Effector memory CD8-positive, alpha-beta T cell (primary cell): ENCODE data around the gene EIF1B.
"Not testable (repeated sequence)": the region's sequence is repeated elsewhere in the genome, so short reads cannot be mapped to it uniquely, and the experiment has no call there.

Experiments
- ATAC-seq: fragments of 150-1000 bp; cut with Tn5 transposase; replicated peaks from 2 replicates; pipeline ENCODE4 v1.10.0; 2021; ENCODE audit warnings: mild to moderate bottlenecking, moderate library complexity
- DNase-seq, 3 experiments: peaks; one replicate each; pipeline ENCODE4 v3.0.0; 2021
- H3K27ac Mint-ChIP-seq, 2 donors: one replicate each; pipeline ENCODE4 v1.8.0; 2022; ENCODE audit warnings: mild to moderate bottlenecking in 2 of 2, mixed read lengths in 2 of 2, moderate library complexity in 2 of 2
- H3K27me3 Mint-ChIP-seq, 2 donors: one replicate each; pipeline ENCODE4 v1.8.0; 2022; ENCODE audit warnings: mixed read lengths in 2 of 2
- H3K36me3 Mint-ChIP-seq: one replicate; pipeline ENCODE4 v1.8.0; 2022; ENCODE audit warnings: mild to moderate bottlenecking, moderate library complexity, mixed read lengths; ENCODE audit not compliant: insufficient read depth
- H3K4me1 Mint-ChIP-seq, 2 donors: one replicate each; pipeline ENCODE4 v1.8.0; 2022; ENCODE audit warnings: low read depth in 2 of 2, mixed read lengths in 2 of 2
- H3K4me3 Mint-ChIP-seq, 2 donors: one replicate each; pipeline ENCODE4 v1.8.0; 2022; ENCODE audit warnings: mild to moderate bottlenecking in 2 of 2, mixed read lengths in 2 of 2, moderate library complexity in 2 of 2
- H3K9me3 Mint-ChIP-seq, 2 donors: one replicate each; pipeline ENCODE4 v1.8.0; 2022; ENCODE audit warnings: mixed read lengths in 2 of 2
- total RNA-seq, 9 experiments: gene quantifications; one replicate each; lab custom pipeline; 2026; lab: John Stamatoyannopoulos, UW

EIF1B gene
- total RNA-seq: 15.1 to 32.2 (median 21.5) reads per million in 9 experiments

DNA sequence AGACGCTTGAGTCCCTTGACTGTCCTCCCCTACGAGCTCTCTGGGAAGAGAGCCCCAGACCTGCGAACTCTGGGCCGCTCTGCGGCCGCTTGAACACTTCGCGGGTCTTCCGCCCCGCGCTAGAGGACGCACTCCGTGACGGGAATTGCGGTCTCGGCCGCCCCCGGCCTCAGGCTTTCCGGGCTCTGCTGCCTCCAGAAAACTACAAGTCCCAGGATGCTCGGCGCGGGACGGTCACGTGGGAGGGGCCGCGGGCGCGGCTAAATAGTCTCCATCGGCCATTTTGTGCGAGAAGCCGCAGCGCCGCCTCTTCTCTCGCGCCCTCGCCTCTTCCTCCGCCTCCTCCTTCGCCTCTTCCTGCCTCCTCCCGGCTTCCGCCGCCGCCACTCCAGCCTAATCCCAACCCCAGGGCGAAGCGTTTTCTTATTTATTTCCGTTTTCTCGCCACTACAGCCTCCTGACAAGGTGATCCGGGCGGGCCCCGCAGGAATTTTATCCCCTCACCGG is at the start of gene EIF1B:
EIF1B (plus strand) TSS at position 290 of the 507 bp plus-strand sequence. CDS start 235 bp downstream, outside the sequence.
- peaks cover 45% of the 10 kb centered on the region for H3K36me3 Mint-ChIP-seq
- DNase-seq (peak; percentile 99 to 100 (median 99)), ATAC-seq (peak; percentile 93)
- no peaks in the 10 kb centered on the region for H3K9me3 Mint-ChIP-seq
- H3K27me3 Mint-ChIP-seq: no peaks in the 10 kb centered on the region
- peak within 1 kb of the TSS; percentile 98 to 99 for H3K4me3 Mint-ChIP-seq
- H3K27ac Mint-ChIP-seq: peak within 1 kb of the TSS; percentile 98 to 99
- peaks cover 8 to 14% of the 10 kb centered on the region in 2 donors for H3K4me1 Mint-ChIP-seq

DNA sequence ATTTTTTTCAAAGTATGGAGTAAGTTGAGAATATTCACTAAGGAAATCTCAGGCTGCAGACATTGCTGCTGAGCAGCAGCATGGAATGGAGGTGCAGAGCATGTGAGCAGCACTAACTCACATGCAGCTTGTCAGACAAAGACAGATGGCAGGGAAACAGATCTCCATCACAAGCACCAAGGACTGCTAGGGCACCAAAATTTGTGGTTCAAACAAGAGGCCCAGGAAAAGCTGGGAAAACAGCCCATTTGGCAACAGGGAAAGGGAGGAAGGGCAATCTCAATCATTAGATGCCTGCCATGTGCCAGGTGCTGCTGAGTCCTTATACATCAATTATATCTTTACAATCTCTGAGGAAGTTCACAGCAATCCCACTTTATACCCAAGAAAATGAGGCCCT is 47.2 kb upstream of the EIF1B start:
- Mint-ChIP-seq H3K4me1 (no peaks in the 10 kb centered on the region), H3K27me3 (no peaks in the 10 kb centered on the region), H3K36me3 (no peaks in the 10 kb centered on the region), H3K4me3 (no peak overlapping the region), H3K9me3 (no peaks in the 10 kb centered on the region), H3K27ac (peak overlapping the region in 1 of 2 donors; percentile 47)
- ATAC-seq (no peak), DNase-seq (no peak)

DNA sequence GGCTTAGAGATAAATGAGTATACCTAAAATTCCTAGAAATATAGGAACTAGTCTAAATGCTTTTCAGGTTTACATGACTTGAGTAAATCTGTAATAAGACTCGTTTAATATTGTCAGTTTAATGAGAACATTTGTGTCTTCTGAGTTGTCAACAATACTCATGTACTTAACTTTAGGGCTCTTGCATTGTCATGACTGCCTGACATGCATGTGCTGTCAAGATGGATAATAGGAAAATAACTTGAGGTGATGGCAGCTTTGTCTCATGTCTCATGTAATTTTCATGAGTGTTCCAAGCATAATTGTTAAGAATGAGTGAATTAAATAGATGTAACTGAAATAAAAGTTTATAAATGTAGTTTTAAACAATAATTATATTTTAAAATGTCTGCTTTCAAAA is 45.1 kb upstream of the EIF1B start:
- H3K36me3 Mint-ChIP-seq: no peaks in the 10 kb centered on the region
- H3K27me3 Mint-ChIP-seq: no peaks in the 10 kb centered on the region
- no peak for ATAC-seq
- DNase-seq: no peak
- H3K4me3 Mint-ChIP-seq: no peak overlapping the region
- no peaks in the 10 kb centered on the region for H3K9me3 Mint-ChIP-seq
- H3K4me1 Mint-ChIP-seq: no peaks in the 10 kb centered on the region
- no peak overlapping the region for H3K27ac Mint-ChIP-seq

DNA sequence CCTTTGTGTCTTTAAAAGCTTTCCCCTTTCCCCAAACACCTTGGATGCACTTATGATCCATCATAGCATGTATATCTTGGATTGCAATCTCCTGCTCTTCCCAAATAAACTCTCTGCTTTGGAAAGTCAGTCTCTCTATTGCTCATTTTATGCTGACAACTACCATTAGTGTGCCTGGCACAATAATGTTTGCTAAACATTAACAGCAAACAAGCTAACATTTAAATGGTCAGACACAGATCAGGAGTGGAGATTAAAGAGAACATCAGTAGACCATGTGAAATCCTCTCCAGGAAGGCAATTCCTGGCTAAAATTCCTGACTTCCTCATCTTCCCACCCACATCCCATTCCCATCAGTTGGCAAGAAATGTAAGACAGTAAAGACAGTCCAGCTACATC is 44.3 kb upstream of the EIF1B start:
- Mint-ChIP-seq H3K4me3 (no peak overlapping the region), H3K4me1 (no peaks in the 10 kb centered on the region), H3K27me3 (no peaks in the 10 kb centered on the region), H3K9me3 (no peaks in the 10 kb centered on the region), H3K36me3 (no peaks in the 10 kb centered on the region), H3K27ac (no peak overlapping the region)
- ATAC-seq (no peak), DNase-seq (no peak)

DNA sequence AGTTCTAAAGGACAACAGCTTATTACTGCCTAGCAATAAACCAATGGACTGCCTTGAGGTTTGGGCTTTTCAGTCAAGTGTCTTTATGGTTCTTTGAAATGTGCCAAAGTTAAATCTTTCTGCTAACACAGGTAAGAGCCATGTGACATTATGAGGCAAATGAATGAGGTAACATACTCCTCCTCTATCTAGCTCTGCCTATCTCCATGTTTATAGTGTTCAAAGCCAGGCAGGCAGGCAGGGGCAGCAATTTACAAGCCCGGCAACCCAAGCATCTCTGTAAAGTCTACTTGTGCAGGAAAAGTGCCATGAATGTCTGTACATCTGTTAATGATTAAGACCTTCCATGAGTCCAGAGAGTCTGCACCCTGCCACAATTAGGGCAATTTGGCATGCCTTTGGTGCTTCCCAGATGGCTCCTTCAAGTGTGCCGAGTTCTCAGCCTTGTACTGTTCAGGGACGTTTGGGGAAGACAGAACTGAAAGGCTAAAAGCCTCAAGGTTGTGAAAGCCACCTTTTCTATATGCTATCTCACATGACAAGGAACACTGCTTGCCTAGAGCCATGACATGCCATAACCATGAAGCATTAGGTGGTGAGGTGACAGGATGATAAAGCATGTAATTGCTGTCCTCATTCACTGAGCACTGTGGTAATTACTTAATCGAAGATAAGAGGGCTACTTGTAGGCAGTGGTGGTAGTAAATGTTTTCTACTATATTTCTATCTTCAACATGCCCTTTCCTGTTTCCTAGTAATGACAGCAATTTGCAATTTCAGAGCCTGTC is 41.4 kb upstream of the EIF1B start:
- H3K9me3 Mint-ChIP-seq: no peaks in the 10 kb centered on the region
- ATAC-seq (no peak), DNase-seq (no peak)
- H3K4me1 Mint-ChIP-seq: no peaks in the 10 kb centered on the region
- H3K4me3 Mint-ChIP-seq: no peak overlapping the region
- H3K36me3 Mint-ChIP-seq: no peaks in the 10 kb centered on the region
- H3K27ac Mint-ChIP-seq: no peak overlapping the region
- H3K27me3 Mint-ChIP-seq: peaks cover 6% of the 10 kb centered on the region in 2 donors

DNA sequence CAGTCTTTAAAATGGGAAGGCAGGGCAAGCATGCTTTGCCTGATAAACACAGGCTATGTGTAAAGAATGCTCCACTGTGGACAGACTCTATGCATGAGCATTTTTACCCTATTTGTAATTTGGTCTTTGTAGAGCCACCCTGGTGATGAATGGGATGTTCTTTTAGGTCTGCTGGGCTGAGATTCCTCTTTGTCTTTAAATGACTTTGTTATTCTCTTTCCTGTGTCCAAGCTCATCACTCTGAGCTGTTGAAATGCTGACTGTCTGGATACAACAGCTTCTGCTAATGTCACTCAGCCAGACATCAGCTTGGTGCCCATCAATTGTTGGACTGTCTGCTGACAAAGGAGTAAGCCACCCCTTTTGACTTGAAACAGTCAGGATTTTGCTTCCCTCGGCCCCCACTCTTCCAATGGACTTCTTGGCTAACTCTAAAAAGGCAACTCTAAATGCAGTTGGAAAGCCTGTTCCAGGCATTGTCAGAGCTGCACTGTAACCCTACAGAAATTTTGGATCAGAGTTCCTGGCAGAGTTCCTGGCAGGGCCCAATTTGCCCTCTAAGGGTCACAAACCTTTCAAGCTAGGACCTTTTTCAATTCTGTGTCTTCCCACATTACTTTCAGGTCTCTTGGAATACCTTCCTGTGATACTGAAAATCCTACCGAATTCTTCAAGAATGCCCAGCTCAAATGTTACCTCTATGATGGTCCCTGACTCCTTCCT is 40.5 kb upstream of the EIF1B start:
- H3K9me3 Mint-ChIP-seq: no peaks in the 10 kb centered on the region
- H3K4me1 Mint-ChIP-seq: peaks cover under 1% of the 10 kb centered on the region in 2 donors
- no peak for DNase-seq
- H3K4me3 Mint-ChIP-seq: no peak overlapping the region
- ATAC-seq: no peak
- H3K36me3 Mint-ChIP-seq: no peaks in the 10 kb centered on the region
- H3K27me3 Mint-ChIP-seq: peaks cover 8% of the 10 kb centered on the region in 2 donors
- H3K27ac Mint-ChIP-seq: no peak overlapping the region

DNA sequence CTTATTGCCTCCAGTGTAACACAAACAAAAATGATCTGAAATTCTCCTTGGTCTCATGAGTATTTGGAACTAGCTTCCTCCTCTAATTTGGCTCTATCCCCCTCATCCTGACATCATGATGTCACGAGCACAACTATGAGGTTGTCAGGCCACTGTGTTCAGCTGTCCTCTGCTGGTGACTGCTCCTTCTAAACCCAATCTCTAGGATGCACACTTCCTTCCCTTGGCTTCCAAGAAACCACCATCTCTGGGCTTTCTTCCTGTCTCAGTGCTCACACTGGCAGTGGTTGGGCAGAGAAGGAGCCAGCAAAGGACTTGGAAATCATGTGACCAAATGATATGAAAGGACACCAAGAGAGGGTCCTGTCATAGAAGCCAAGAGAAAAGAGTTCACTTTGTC is 30.7 kb upstream of the EIF1B start:
- Mint-ChIP-seq H3K27ac (no peak overlapping the region), H3K36me3 (no peaks in the 10 kb centered on the region), H3K9me3 (no peaks in the 10 kb centered on the region), H3K27me3 (peaks cover 8% of the 10 kb centered on the region in 2 donors), H3K4me3 (no peak overlapping the region), H3K4me1 (peaks cover 3 to 5% of the 10 kb centered on the region in 2 donors)
- no peak for ATAC-seq
- no peak for DNase-seq

DNA sequence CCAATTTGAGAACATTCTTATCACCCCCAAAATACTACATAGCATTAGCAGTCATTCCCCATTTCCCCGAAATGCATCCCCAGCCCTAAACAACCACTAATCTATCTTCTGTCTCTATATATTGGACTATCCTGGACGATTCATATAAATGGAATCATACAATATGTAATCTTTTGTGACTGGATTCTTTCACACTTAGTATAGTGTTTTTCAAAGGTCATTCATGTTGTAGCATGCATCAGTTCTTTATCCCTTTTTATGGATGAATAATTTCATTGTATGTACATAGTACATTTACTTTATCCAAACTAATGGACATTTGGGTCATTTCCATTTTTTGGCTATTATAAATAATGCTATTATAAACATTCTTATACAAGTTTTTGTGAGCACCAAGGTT is 27.5 kb upstream of the EIF1B start:
- DNase-seq: no peak
- no peaks in the 10 kb centered on the region for H3K4me1 Mint-ChIP-seq
- H3K27me3 Mint-ChIP-seq: no peaks in the 10 kb centered on the region
- no peaks in the 10 kb centered on the region for H3K36me3 Mint-ChIP-seq
- H3K9me3 Mint-ChIP-seq: no peaks in the 10 kb centered on the region
- H3K4me3 Mint-ChIP-seq: no peak overlapping the region
- no peak for ATAC-seq
- H3K27ac Mint-ChIP-seq: no peak overlapping the region

DNA sequence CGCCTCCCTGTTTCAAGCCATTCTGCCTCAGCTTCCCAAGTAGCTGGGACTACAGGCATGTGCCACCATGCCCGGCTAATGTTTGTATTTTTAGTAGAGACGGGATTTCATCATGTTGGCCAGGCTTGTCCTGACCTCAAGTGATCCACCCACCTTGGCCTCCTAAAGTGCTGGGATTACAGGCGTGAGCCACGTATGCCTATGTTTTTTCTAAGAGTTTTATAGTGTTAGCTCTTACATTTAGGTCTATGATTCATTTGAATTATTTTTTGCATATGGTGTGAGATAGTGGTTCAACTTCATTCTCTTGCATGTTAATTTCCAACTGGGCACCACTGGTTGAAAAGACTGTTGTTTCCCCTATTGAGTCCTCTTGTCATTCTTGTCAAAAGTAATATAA is 26.4 kb upstream of the EIF1B start:
- not testable (repeated sequence) for H3K9me3 Mint-ChIP-seq, H3K36me3 Mint-ChIP-seq, H3K4me3 Mint-ChIP-seq, H3K27me3 Mint-ChIP-seq, H3K27ac Mint-ChIP-seq, DNase-seq, H3K4me1 Mint-ChIP-seq, ATAC-seq

DNA sequence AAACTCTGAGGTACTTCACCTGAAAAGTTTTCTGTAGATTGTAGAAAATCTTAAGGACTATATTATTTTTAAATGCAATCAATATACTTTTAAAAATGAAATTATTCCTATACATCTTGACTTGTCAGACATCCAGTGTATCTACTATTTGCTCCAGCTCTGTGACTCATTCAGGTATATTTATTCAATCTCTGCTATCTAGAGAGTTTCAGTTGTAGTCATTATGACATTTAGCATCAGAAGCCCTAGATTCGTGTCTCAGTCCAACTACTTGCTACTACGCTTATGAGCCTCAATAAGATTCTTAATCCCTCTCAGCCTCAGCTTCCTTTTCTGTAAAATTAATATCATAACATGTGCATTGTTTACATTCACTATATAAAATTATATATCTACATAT is 22.3 kb upstream of the EIF1B start:
- H3K27me3 Mint-ChIP-seq: no peaks in the 10 kb centered on the region
- ATAC-seq: no peak

DNA sequence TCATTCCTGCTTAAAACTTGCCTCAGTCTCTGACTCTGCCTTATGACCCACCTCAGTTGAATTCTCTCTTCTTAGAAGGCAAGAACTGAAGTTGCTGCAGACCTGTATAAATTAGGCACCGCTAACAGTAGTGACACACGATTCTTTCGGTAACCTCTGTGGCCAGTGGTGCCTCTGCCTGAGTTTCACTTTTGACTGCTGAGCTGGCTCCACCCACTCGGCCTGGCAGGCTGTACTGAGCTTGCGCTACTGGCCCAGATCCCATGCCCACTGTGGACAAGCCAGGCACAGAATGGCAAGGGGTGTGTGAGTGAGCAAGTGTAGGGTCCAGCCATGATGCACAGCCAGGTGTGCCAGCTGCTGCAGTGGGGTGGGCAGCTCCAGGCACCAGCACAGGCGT is 19.1 kb upstream of the EIF1B start:
- DNase-seq (peak; percentile 21 to 41 (median 29)), ATAC-seq (peak; percentile 99)
- peak overlapping the region; percentile 63 to 88 for H3K27ac Mint-ChIP-seq
- H3K27me3 Mint-ChIP-seq: no peaks in the 10 kb centered on the region
- H3K4me3 Mint-ChIP-seq: peak overlapping the region; percentile 69 to 72
- no peaks in the 10 kb centered on the region for H3K9me3 Mint-ChIP-seq
- peaks cover 8 to 15% of the 10 kb centered on the region in 2 donors for H3K4me1 Mint-ChIP-seq
- H3K36me3 Mint-ChIP-seq: no peaks in the 10 kb centered on the region

More for the DNA sequence above, 22.3 kb upstream of the EIF1B start:
- no peak overlapping the region for H3K4me3 Mint-ChIP-seq
- H3K4me1 Mint-ChIP-seq: peaks cover 8 to 15% of the 10 kb centered on the region in 2 donors
- no peak overlapping the region for H3K27ac Mint-ChIP-seq
- no peaks in the 10 kb centered on the region for H3K9me3 Mint-ChIP-seq
- H3K36me3 Mint-ChIP-seq: no peaks in the 10 kb centered on the region
- DNase-seq: no peak

DNA sequence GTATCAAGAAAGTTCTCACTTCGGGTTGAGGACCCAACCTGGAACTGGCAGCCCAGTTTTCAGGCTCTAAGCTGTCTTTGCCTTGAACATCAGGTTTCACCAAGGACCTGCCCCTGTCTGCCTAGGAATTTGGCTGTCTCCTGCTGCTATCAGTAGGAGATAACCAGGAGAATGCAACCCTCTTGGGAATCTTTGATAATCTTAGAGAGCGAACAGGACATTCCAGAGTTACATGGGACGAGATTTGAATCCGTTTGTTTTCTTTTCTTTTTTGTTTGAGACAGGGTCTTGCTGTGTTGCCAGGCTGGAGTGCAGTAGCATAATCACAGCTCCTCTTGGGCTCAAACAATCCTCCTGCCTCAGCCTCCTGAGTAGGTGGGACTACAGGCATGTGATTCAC is 18.0 kb upstream of the EIF1B start:
- no peak overlapping the region for H3K4me3 Mint-ChIP-seq

DNA sequence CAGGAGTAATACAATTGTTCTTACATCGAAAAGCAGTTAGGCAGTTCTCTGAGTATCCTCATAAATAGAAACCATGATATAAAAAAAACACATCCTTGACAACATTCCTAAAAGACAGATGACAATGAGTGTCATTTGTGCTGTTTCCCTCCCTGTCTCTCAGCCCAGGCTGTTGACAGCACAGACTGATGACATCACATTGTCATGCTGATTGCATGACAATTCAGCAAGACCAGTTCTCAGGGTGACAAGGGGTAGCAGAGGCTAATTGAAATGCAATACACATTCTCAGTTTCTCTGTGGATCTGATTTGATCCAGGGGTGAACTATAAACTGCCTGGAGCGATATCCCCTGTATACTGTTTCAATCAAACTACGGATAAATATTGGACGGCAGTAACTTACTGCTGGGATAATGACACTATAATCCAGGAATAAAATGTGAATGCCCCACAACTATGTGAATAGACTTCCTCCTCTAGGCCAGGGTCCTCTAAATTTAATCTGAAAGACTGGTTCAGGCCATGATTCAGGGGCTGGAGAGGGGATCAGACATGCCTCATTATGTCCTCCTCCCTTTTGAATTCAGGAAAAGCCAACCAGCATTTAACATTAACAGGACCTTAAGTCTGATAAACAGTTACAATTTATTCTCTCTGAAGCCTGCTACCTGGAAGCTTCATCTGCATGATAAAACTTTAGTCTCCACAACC is 16.7 kb upstream of the EIF1B start:
- DNase-seq (no peak), ATAC-seq (no peak)
- Mint-ChIP-seq H3K36me3 (peaks cover 3% of the 10 kb centered on the region), H3K4me1 (peaks cover 8 to 15% of the 10 kb centered on the region in 2 donors), H3K27ac (peak overlapping the region in 1 of 2 donors; percentile 1), H3K27me3 (no peaks in the 10 kb centered on the region), H3K9me3 (no peaks in the 10 kb centered on the region), H3K4me3 (no peak overlapping the region)

More for the DNA sequence above, 18.0 kb upstream of the EIF1B start:
- no peaks in the 10 kb centered on the region for H3K27me3 Mint-ChIP-seq
- no peaks in the 10 kb centered on the region for H3K36me3 Mint-ChIP-seq
- H3K4me1 Mint-ChIP-seq: peaks cover 8 to 15% of the 10 kb centered on the region in 2 donors
- DNase-seq (no peak), ATAC-seq (no peak)
- H3K27ac Mint-ChIP-seq: no peak overlapping the region
- H3K9me3 Mint-ChIP-seq: no peaks in the 10 kb centered on the region
